ENCODE data around the gene FAM193B. TPM values are rescaled to one million over a fixed set of nuclear protein-coding genes. Genes with fewer than 3 reads are reported as not detected.
A peak's percentile ranks its signal among the peaks of the same experiment; 100 is the strongest.

FAM193B gene
- total RNA-seq, 1 experiment from 2014 or later: 43.8 TPM

DNA sequence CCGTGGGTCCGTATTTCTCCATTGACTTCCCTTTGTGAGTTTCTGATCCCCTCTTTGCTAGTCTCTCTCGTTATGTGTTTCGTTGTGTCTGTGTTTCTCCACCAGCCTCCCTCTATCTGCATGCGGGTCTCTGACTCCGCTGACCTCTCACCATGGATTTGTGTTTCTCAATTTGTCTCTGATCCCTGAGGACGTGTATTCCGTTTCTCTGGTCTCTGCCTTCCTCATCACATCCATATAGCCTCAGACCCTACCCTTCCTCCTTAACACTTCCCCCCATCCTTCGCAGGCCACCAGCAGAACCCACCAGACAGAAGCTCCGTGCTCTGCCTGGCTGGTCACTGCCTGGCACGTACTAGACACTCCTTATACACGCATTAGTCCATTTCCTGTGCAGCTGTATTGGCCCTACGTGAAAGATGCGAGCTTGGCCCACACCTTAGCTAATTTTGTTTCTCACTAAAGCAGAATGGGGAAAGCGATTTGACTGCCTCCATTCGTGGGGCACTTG lies 46.2 kb upstream of the FAM193B start:
- peaks cover 6% of the 10 kb centered on the region for H3K4me1 ChIP-seq (ENCODE audit: insufficient read depth, low read length, poor library complexity, severe bottlenecking)
- intact Hi-C loops (cut with micrococcal nuclease; ENCODE audit: unreplicated experiment): no loop called here
- no peaks in the 10 kb centered on the region for H3K9me3 ChIP-seq (ENCODE audit: low read depth, low read length, poor library complexity, severe bottlenecking)
- BruUV-seq (replicated peaks): TSS peak; percentile 62
- peak overlapping the region; percentile 85 for H3K4me3 ChIP-seq (ENCODE audit: low read depth, low read length, poor library complexity, severe bottlenecking)
- no peak for TF ChIP-seq EZH2 (IDR thresholded peaks at IDR 0.05; ENCODE audit: borderline replicate concordance, low read depth, low read length, poor library complexity, severe bottlenecking)
- TF ChIP-seq, protein P1, sequence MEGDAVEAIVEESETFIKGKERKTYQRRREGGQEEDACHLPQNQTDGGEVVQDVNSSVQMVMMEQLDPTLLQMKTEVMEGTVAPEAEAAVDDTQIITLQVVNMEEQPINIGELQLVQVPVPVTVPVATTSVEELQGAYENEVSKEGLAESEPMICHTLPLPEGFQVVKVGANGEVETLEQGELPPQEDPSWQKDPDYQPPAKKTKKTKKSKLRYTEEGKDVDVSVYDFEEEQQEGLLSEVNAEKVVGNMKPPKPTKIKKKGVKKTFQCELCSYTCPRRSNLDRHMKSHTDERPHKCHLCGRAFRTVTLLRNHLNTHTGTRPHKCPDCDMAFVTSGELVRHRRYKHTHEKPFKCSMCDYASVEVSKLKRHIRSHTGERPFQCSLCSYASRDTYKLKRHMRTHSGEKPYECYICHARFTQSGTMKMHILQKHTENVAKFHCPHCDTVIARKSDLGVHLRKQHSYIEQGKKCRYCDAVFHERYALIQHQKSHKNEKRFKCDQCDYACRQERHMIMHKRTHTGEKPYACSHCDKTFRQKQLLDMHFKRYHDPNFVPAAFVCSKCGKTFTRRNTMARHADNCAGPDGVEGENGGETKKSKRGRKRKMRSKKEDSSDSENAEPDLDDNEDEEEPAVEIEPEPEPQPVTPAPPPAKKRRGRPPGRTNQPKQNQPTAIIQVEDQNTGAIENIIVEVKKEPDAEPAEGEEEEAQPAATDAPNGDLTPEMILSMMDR (conservative IDR thresholded peaks at IDR 0.05; ENCODE audit: low read depth, low read length): no peak
- no peak for DNase-seq (ENCODE audit: low spot score)
- ChIA-PET POLR2A (ENCODE audit: low non-redundant PET) (no interaction called here), CTCF (no interaction called here)
- no peaks in the 10 kb centered on the region for H3K27me3 ChIP-seq (replicated peaks; ENCODE audit: insufficient read depth, low read depth, low read length, poor library complexity)
- peak overlapping the region; percentile 73 for H3K27ac ChIP-seq (ENCODE audit: low read depth, low read length, poor library complexity, severe bottlenecking)
- no peaks in the 10 kb centered on the region for H3K36me3 ChIP-seq (ENCODE audit: insufficient read depth, low read length, poor library complexity, severe bottlenecking)

DNA sequence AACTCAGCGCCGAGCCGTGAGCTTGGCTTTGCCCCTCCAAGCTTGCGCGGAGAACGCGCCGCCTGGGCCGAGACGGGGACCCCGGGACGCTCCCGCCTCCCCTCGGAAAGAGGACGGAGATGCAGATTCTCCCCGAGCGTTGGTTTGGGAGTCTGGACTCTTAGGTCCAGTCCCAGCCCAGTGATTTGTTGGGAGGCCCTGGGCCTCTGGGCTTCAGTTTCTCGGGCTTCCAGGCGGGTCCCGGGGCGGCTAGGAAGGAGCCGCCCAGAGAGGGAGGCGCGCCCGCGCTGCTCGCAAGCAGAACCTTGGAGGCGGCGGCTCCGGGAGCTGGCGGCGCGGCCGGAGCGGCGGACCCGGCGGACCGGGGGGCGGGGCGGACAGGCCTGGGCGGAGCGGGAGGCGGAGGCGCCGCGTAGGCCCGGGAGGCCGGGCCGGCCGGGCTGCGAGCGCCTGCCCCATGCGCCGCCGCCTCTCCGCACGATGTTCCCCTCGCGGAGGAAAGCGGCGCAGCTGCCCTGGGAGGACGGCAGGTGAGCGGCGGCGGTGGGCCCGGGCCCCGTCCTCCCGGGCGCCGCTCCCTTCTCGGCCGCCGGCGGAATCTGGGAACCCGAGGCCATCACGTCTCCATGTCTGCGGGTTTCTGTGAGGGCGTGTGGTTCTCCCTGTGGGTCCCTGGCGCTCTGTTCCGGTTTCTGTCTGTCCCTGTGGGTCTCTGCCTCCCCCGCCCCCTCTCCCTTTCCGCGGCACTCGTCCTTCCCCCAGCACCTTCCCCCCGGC lies 45.6 kb upstream of the FAM193B start, which contains the start of gene B4GALT7:
TSS of gene B4GALT7 (plus strand) at position 402 of the 777 bp plus-strand sequence. CDS start at position 481, 79 bp downstream.
- Histone ChIP-seq H3K4me3 (ENCODE audit: low read depth, low read length, poor library complexity, severe bottlenecking) (peak within 1 kb of the TSS; percentile 85), H3K27me3 (replicated peaks; ENCODE audit: insufficient read depth, low read depth, low read length, poor library complexity) (no peaks in the 10 kb centered on the region), H3K27ac (ENCODE audit: low read depth, low read length, poor library complexity, severe bottlenecking) (peak within 1 kb of the TSS; percentile 73), H3K36me3 (ENCODE audit: insufficient read depth, low read length, poor library complexity, severe bottlenecking) (peaks cover 5% of the 10 kb centered on the region), H3K4me1 (ENCODE audit: insufficient read depth, low read length, poor library complexity, severe bottlenecking) (peaks cover 6% of the 10 kb centered on the region), H3K9me3 (ENCODE audit: low read depth, low read length, poor library complexity, severe bottlenecking) (no peaks in the 10 kb centered on the region)
- intact Hi-C loops (cut with micrococcal nuclease; ENCODE audit: unreplicated experiment): no loop called here
- ChIA-PET CTCF (no interaction called here), POLR2A (ENCODE audit: low non-redundant PET) (no interaction called here)
- BruUV-seq (replicated peaks): no TSS peak
- no peak for TF ChIP-seq EZH2 (IDR thresholded peaks at IDR 0.05; ENCODE audit: borderline replicate concordance, low read depth, low read length, poor library complexity, severe bottlenecking)
- TF ChIP-seq, protein P1 (conservative IDR thresholded peaks at IDR 0.05; ENCODE audit: low read depth, low read length): no peak
- DNase-seq (ENCODE audit: low spot score): peak; percentile 81

DNA sequence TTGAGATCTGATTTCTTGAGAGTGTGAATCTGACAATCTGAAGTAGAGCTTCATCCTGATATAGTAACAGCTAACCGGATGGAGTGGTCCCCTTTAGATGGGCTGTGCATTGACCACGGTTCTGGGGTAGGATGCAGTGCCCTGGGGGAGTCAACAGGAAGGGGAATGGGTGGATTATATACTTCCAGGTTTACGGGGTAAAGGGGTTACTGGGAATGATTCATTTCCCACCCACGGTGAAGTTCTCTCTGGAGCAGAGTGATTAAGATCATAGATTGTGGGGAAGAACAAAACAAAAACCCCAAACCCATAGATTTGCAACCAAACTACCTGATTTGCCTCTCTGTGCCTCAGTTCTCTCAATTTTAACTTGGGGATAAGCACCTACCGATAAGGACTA lies 44.1 kb upstream of the FAM193B start:
- POLR2A ChIA-PET (ENCODE audit: low non-redundant PET): interaction anchor here (0.5 kb wide), 1 partner anchor 53 kb away, joined by 3 read pairs; no protein-coding TSS in a partner anchor
- intact Hi-C loops (cut with micrococcal nuclease; ENCODE audit: unreplicated experiment): no loop called here
- TF ChIP-seq EZH2 (IDR thresholded peaks at IDR 0.05; ENCODE audit: borderline replicate concordance, low read depth, low read length, poor library complexity, severe bottlenecking): no peak
- TF ChIP-seq, protein P1 (conservative IDR thresholded peaks at IDR 0.05; ENCODE audit: low read depth, low read length): no peak

More for the DNA sequence above, 44.1 kb upstream of the FAM193B start:
- CTCF ChIA-PET: interaction anchor here (0.7 kb wide), 1 partner anchor 9 kb away, joined by 4 read pairs; no protein-coding TSS in a partner anchor
- no peak overlapping the region for H3K4me3 ChIP-seq (ENCODE audit: low read depth, low read length, poor library complexity, severe bottlenecking)
- no peaks in the 10 kb centered on the region for H3K27me3 ChIP-seq (replicated peaks; ENCODE audit: insufficient read depth, low read depth, low read length, poor library complexity)
- no peaks in the 10 kb centered on the region for H3K9me3 ChIP-seq (ENCODE audit: low read depth, low read length, poor library complexity, severe bottlenecking)
- no TSS peak for BruUV-seq (replicated peaks)
- H3K4me1 ChIP-seq (ENCODE audit: insufficient read depth, low read length, poor library complexity, severe bottlenecking): peaks cover 6% of the 10 kb centered on the region
- peaks cover 19% of the 10 kb centered on the region for H3K36me3 ChIP-seq (ENCODE audit: insufficient read depth, low read length, poor library complexity, severe bottlenecking)
- DNase-seq (ENCODE audit: low spot score): no peak
- H3K27ac ChIP-seq (ENCODE audit: low read depth, low read length, poor library complexity, severe bottlenecking): no peak overlapping the region
